GM19351 (cell line): ENCODE results near the gene S100A8.
"Not testable (repeated sequence)": the region's sequence is repeated elsewhere in the genome, so short reads cannot be mapped to it uniquely, and the experiment has no call there.

Experiments
- ATAC-seq: cut with Tn5 transposase; IDR thresholded peaks from one replicate; pipeline ENCODE4 v1.9.1; 2021; ENCODE audit warnings: mild to moderate bottlenecking, moderate library complexity; ENCODE audit not compliant: unreplicated experiment

Gene S100A8

DNA sequence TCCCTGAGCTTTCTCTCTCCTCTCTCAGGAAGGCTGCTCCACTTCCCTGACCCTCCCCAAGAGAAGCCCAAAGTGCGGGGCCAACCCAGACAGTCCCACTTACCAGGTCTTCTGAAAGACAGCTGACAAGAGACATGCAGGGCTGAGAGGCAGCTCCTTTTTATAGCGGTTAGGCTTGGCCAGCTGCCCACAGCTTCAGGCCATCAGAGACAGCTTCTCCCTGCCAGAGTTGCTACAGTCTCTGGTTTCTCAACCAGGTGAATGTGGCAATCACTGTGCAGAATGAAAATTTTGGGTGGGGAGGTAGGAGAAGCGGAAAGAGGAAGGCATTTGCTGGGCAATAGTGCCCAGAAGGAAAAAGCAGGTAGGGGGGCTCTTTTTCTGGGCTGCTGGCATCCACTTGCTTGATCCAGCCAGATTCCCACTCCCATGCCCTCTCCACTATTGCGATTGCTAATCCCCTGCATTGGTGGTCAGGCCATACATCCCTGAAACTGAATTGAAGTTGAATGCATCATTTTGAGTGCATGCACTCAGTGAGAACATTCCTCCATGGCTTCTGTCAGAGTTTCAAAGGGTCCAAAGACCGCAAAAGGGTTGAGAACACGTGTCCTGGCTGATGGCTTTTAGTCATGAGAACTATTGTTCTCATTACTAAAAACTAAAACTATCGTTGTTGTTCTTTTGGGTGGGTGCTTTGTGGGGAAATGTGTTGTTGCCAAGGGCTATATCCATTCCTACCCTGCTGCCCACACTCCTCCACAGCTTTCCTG, at the start of gene S100A8:
S100A8 (minus strand) TSS at position 136 of the 773 bp plus-strand sequence. CDS start 538 bp downstream, outside the sequence.
- ATAC-seq: no peak

DNA sequence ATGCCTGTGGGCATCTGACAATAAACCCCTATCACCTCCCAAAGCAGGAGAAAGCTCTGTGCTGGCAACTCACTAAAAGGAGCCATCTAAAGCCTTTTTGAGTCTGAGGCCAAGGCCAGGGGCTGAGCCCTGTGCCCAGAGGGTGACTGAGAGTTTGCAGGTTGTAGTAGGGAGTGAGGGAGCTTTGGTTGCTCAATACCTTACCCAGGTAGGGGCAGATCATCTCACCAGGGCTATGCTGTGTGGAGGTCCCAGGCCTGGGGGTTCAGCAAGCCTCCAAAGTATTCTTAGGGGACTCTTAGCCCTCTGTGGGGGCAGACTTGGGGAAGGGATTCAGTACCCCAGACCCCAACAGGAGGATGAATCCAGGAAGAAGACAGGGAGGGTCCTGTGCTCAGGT, 48.4 kb upstream of the S100A8 start:
- ATAC-seq: no peak

DNA sequence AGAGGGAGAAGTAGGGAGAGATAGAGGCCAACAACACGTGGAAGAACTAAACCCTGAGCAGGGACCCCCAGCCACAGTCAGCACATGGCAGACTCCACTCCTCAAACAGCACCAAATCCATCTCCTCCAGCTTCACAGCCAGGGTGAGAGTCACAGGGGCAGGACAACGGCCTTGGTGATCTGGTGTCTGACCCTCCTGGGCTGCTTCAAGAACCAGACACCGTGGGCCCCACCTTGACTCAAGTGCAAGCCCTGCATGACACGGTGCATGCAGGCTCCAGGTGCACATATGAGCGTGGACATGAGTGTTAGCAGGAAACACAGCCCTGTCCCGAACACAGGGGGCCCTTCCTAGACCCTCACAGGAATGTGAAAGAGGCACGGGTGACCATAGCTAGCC, 47.7 kb upstream of the S100A8 start:
- no peak for ATAC-seq

DNA sequence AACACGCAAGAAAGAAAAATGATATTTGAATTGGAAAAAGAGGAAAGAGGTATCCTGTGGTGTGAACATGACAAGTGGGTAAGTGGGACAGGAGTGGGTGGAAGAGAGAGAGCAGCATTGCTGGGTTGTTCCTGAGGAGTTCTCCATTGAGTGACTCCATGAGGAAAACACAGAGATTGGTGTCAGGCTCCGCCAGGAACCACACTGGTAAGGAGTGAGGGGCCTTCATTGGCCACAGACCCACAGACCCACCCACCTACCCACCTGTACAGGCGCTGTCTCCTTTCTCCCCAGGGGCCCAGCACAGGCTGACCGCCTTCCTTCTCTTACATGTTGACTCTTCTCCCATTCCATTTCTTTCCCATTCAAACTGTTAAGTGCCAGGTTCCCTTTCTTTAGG, 46.4 kb upstream of the S100A8 start:
- ATAC-seq: no peak

DNA sequence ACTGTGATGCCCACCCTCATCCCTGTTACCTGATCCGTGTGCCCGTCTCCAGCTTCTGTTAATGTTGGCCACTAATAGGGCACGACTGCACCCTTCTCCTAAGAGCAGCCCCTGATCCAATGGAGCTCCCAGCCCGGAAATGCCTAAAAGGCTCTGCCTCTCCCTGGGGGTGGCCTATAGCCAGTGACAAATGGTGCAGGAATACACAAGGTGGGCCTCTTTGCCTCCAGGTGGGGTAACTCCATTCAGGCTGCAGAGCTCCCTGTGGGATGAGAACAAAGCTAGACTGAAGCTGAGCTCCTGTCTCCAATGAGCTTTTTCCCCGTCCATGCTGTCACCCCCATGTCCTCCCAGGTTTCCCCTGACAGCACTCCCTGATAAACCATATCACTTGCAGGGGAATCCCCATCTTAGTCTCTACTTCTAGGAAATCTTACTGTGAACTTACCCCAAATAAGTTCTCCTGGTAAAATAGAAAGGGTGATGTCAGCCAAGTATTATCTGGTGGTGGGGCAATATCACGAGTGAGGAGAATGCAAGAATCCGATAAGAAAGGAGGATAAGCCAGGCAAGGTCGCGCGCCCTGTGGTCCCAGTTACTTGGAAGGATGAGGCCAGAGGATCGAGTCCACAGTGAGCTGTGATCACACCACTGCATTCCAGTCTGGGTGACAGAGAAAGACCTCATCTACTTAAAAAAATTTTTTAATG, 44.0 kb upstream of the S100A8 start:
- ATAC-seq: no peak

DNA sequence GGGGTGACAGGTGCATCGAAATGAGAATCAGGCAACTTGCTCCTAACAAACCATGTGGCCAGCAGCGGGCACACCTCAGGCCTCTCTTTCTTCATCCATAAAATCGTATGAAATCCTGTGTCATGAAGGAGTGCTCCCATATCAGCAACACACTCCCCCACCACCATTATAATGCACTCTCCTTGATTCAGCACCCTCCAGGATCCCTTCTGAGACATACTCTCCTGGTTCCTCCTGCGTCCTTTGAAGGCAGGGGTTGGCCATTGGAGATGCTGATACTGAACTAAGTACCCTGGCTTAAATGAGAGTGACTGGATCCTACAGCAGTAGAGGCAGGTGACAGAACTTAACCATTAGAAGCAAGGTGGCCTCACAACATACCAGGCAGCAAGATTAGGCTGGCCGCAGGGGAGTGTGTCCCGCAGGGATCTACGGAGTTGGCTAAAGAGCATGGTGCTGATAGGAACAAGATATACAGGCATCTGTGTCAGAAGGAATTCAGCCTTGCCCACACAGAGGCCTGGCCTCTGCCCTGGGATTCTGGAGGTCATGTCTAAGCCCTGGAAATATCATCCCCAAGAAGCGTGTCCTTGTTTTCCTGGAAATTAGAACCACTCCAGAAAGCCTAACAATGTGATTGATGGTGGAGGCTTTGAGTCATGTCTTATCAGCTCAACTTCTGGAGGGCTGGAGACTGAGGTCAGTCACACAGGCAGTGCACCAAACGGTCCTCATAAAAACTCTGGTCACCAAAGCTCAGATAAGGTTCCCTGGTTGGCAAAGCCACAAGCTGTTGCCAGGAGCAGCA, 42.2 kb upstream of the S100A8 start:
- no peak for ATAC-seq

DNA sequence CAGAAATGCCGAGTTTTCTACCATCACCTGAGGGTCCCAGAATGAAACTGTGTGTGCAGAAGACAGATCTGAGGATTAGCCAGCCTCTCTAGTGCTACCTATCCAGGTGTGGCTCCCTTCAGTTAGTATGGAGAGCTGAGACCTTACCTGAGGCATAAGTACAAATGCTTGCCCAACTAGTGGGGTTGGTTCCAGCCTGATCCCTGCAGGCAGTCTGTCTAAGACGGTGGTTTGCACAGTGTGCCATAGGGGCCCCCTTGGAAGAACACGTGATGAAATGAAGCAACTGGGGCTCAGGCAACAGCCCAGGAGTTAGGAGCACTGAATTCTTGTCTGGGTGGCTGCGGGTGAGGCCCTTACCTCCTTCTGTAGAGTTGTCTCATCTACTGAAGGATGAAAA, 41.1 kb upstream of the S100A8 start:
- no peak for ATAC-seq

DNA sequence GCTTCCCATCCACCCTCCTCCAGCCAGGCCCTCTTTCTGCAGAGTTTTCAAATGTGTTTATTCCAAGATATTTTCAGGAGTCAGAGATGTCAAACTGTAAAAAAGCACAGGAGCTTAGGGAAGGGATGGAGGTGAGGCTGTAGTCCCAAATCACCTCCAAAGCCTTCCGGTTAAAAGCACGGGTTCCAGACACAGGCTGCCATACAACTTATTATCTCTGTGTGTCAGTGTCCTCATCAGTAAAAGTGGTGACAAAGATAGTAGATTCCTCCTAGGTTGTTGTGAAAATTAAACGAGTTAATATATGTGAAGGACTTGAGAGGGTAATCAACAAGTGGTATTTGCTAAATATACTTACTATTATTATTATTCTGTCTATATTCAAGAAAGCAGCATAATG, 40.6 kb upstream of the S100A8 start:
- ATAC-seq: no peak

DNA sequence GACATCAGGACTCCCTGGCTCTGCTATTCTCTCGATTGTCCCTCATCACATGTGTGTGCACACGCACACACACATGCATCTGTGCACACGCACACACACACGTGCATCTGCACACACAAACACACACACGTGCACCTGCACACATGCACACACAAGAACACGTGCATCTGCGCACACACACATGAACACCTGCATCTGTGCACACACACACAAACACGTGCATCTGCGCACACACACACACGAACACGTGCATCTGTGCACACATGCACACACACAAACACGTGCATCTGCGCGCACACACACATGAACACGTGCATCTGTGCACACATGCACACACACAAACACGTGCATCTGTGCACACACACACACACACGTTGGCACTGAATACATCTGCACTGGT, 40.1 kb upstream of the S100A8 start:
- no peak for ATAC-seq

DNA sequence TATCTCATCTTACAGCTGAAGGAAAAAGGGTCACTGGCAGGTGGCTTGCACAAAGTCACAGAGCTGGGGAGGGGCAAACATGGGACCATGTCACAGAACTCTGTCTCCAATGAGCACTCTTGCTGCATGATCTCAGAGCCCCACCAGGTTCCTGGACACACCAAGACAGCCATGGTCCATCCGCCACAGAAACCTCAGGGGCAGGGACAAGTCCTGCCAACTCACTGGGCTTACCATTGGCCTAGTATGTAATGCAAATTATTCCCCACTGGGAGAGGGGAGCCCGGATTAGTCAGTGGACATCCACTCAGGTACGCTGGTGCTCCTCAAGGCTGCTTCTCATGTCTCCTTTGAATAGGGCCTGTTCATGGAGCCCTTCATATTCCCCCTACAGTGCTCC, 39.7 kb upstream of the S100A8 start:
- ATAC-seq: no peak

DNA sequence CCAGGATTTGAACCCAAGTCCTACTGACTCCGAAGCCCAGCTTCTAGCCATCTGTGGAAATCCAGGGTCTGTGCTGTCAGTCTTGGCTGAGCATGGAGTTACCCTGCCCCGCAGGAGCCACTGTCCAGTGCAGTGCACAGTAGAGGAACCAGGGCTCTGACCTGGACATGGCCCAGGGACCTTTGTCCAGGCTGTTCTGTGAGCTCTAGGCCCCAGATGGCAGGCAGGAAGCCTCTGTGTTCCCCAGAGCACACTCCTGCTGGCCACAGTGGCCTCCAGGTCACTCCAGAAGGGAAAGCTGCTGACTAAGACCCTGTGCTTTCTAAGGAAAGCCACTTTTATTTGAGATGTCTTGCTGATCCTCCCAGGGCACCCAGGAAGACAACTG, 39.3 kb upstream of the S100A8 start:
- ATAC-seq: no peak

DNA sequence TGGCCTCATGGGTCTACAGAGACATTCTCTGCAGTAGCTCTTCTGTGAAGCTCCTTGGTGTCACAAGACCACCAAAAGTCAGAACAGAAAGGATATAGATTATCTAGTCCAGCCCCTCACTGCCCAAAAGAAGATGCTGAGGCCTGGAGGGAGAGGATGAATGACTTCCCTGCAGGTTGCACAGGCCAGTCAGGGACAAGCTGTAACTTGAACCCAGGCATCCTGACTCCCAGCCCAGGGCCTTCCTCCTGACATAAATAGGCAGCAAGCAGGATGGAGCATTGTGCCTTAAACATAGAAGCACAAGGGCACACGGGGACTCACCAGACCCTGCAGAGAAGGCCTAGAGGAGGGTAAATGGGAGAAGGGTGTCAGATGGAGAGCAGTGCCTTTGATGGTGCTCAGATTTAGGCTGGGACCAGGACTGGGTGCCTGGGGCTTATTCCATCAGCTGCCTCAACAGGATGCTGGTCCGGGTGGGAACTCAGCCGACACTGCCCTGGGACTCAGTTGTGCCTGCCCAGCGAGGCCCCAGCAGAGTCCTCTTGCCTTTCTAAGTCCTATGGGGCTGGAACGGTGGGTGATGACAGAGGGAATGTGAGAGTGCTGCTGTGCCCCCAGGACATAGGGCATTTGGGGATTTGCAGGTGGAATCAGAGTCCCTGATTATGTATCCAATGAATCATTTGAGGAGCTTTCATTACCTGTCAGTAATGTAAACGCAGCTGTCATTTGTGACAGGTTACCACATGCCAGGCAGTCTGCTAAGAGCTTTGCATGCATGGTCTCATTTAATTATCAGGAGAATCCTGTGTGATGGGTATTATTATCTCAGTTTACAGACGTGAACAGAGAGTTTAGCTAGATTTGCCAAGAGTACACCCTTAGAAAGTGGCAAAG, 38.6 kb upstream of the S100A8 start:
- ATAC-seq: no peak

DNA sequence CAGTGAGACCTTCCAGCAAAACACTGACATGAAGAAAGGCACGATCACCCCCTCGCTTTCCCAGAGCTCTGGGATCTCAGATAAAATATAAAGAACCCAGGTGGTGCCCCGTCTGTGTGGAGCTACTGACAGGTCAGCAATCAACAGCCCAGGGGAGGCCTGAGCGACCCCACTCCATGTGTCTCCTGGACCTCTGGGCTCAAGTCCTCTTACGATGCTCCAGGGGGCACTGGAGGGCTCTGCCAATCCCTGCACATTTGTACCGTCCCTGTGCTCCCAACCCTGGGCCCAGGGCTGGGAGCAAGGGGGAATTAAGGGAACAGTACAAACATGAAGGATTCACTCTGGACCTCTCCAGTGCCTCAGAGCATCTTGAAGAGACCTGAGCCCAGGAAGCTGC, 37.9 kb upstream of the S100A8 start:
- ATAC-seq: no peak

DNA sequence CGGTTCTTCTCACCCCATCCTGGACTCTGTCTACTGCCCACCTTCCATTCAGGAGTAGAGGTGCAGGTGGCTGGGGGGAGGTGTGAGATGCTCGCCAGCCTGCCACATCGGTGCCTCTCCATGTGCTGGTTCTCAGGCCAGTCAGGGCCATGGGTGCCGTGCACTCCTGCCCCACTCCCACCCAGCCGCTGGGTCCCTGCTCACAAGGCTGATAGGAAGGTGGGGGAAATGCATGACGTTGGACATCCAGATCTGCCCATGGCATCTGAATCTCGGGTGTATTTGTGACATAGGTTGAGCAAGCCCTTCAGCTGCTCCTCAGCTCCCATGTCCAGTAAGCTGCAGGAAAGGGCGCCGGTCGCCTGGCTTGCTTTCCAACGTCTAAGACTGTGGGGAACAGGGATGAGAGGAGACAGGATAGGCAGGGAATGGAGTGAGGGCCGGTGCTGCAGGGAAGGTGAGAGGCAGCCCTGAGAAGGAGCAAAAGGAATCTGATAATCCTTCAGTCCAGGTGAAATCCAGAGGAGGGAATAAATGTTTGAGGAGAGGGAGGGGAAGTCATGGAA, 37.3 kb upstream of the S100A8 start:
- ATAC-seq: no peak

DNA sequence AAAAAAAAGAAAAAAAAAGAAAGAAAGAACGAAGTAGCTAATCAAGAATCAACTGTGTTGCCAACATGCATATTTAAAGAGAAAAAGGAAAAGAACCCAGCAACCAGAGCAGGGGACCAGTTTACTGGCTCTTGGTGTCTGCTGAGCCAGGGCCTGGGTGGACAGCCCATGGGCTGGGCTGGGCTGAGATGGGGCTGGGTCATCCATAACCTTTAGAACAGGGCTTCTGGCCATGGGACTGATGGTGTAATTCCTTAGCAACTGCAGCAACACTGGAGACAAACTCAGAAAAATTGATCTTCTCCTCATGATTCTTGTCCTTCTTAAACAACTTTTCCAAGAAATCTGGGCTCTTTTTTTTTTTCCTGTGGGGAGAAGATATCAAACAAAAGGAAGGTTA, 35.9 kb upstream of the S100A8 start:
- ATAC-seq: no peak

DNA sequence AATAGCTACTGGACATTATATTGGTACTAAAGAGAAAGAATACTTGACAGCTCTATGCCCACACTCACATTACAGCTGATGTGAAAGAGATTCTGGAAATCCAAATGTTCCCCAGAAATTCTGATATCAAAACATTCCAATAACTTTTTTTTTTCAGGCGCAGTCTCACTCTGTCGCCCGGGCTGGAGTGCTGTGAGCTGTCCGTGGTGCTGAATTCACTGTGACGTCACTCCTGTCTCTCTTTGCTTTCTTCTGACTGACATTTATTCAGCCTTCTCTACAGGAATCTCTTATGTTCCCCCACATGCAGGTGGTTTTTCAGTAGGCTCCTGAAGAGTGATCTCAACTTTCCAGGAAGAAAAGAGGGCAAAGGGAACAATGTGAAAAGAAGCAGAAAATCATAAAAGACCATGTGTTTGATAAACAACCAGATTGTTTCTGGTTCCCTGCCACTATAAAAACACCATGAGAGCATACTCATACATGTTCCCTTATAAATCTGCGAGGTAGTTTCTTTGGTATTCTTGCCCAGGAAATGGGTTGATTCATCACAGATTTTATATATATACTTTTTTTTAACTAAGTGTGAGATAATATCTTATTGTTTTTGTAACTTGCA, 31.7 kb upstream of the S100A8 start:
- ATAC-seq: no peak

DNA sequence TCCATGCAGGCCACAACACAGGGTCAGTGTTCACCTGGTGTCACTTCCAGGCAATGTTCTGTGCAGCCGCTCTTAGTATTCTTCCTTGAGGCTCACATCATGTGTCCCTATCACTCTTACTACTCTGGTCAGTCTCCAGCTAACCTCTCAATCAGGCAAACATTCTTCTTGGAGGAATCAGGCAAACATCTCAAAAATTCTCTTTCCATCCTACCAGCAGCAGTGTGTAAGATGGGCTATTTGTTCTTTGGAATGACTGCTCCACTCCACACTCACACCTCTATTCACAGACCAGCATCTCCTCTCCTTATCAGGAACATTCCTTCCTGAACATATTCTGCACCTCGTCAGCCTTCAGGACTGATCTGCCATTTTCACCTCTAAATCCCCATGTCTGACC, 29.4 kb upstream of the S100A8 start:
- no peak for ATAC-seq

DNA sequence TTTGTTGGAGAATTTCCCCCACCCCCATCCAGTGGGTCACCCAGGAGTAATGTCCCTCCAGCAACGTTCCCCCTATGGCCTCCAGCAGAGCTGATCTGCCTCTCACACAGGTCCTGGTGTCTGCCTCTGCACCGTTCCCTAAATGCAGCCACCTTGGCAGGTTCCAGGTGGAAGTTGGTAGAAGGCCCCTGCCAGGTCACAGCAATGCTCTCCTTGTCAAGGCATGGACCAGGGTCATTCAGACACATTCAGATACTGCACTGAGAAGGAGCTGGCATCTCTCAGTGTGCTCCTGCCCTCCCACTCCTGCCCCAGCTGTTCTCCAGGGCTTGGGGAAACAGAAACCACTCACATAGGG, 28.5 kb upstream of the S100A8 start:
- not testable (repeated sequence) for ATAC-seq

DNA sequence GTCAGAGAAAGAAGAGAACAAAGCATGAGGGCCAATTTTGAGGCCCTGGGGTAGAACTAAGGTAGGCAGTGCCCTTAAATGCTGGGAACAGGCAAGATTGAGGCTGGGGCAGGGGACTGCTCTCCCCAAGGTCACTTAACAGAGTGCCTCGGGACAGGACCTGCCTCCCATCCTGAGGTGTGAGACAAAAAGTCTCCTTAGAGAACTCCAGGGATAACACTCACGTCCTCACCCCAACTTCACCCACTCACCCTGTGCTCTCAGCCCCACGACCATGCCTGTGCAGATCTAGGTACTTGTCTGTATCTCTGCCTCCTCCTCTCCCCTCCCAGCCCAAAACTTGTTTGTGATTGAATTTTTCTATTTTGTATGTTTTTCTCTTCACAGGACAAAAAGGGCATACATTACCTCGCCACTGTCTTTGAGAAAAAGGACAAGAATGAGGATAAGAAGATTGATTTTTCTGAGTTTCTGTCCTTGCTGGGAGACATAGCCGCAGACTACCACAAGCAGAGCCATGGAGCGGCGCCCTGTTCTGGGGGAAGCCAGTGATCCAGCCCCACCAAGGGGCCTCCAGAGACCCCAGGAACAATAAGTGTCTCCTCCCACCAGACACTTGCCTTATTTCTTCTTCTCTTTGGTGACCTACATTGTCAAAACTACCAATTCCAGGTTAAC, 28.0 kb upstream of the S100A8 start:
- ATAC-seq: not testable (repeated sequence)
